AG20443 (cell line): ENCODE data around the gene PLCB4.

ENCODE experiments used
- DNase-seq: peaks from one replicate; pipeline ENCODE4 v3.0.0; 2012; ENCODE audit warnings: low spot score, mixed read lengths

PLCB4 gene

GRCh38 chr20:9223296-9223695 lies 154.4 kb downstream of the PLCB4 start:
- no peak for DNase-seq

GRCh38 chr20:9225879-9226278 lies 157.0 kb downstream of the PLCB4 start:
- no peak for DNase-seq

GRCh38 chr20:9227896-9228615 lies 159.2 kb downstream of the PLCB4 start:
- DNase-seq: no peak

- peak; percentile 18 for DNase-seq
These were observed 160.0 kb downstream of the PLCB4 start for GRCh38 chr20:9228774-9229450.

- no peak for DNase-seq
These were observed 161.5 kb downstream of the PLCB4 start for GRCh38 chr20:9230406-9230805.

- no peak for DNase-seq
These were observed 164.9 kb downstream of the PLCB4 start for GRCh38 chr20:9233804-9234203.

GRCh38 chr20:9235518-9235917 lies 166.6 kb downstream of the PLCB4 start:
- DNase-seq: peak; percentile 56

- DNase-seq: no peak
These were observed 167.6 kb downstream of the PLCB4 start for GRCh38 chr20:9236458-9236857.

GRCh38 chr20:9241232-9241692 lies 172.4 kb downstream of the PLCB4 start:
- peak; percentile 49 for DNase-seq

- peak; percentile 30 for DNase-seq
These were observed 173.0 kb downstream of the PLCB4 start for GRCh38 chr20:9241721-9242427.

GRCh38 chr20:9243986-9244385 lies 175.1 kb downstream of the PLCB4 start:
- no peak for DNase-seq

- no peak for DNase-seq
These were observed 175.9 kb downstream of the PLCB4 start for GRCh38 chr20:9244811-9245210.

GRCh38 chr20:9246731-9247130 lies 177.8 kb downstream of the PLCB4 start:
- no peak for DNase-seq

- DNase-seq: no peak
These were observed 181.6 kb downstream of the PLCB4 start for GRCh38 chr20:9250511-9250910.

GRCh38 chr20:9253006-9253539 lies 184.2 kb downstream of the PLCB4 start:
- DNase-seq: no peak

- DNase-seq: no peak
These were observed 186.3 kb downstream of the PLCB4 start for GRCh38 chr20:9255171-9255570.

- no peak for DNase-seq
These were observed 187.5 kb downstream of the PLCB4 start for GRCh38 chr20:9256393-9256792.

- DNase-seq: no peak
These were observed 190.0 kb downstream of the PLCB4 start for GRCh38 chr20:9258901-9259300.

GRCh38 chr20:9260027-9260426 lies 191.1 kb downstream of the PLCB4 start:
- no peak for DNase-seq

GRCh38 chr20:9261781-9262180 lies 192.9 kb downstream of the PLCB4 start:
- no peak for DNase-seq

GRCh38 chr20:9262653-9263194 lies 193.8 kb downstream of the PLCB4 start:
- no peak for DNase-seq

- DNase-seq: peak; percentile 29
These were observed 200.5 kb downstream of the PLCB4 start for GRCh38 chr20:9269280-9269971.
